Measurements from ENCODE around the gene SLC7A8. TPM values are rescaled to one million over a fixed set of nuclear protein-coding genes. Genes with fewer than 3 reads are reported as not detected.

The SLC7A8 gene
- total and polyA plus RNA-seq, 11 donors, result 7.3 to 34.1 (median 14.2) TPM

GRCh38 chr14:23114120-23114458, 69.4 kb downstream of the SLC7A8 start:
- ATAC-seq, result no peak
- 57 to 70% (median 63%) methylated on average over 4 to 5 of the region's 5 CpGs for WGBS, 4 donors
- TF ChIP-seq CTCF (IDR thresholded peaks at IDR 0.05) (no peak), POLR2A (IDR thresholded peaks at IDR 0.05) (no peak)

GRCh38 chr14:23113431-23114119, 69.9 kb downstream of the SLC7A8 start:
- Histone ChIP-seq H3K9me3 (no peaks in the 10 kb centered on the region), H3K27ac (peak overlapping the region in 1 of 12 donors; percentile 8), H3K36me3 (no peaks in the 10 kb centered on the region), H3K4me1 (peaks cover 0 to 23% (median 0%) of the 10 kb centered on the region in 12 donors), H3K4me3 (no peak overlapping the region), H3K27me3 (peaks cover 0 to 15% (median 0%) of the 10 kb centered on the region in 9 donors)
- 48 to 66% (median 51%) methylated on average over 8 to 10 of the region's 10 CpGs for WGBS, 4 donors
- ATAC-seq, result peak in 1 of 4 donors; percentile 16
- no peak for TF ChIP-seq CTCF (IDR thresholded peaks at IDR 0.05)
- no peak for TF ChIP-seq POLR2A (IDR thresholded peaks at IDR 0.05)
- DNase-seq, result no peak
- intact Hi-C loops (cut with DNase I), result loop anchor here in 2 of 10 donors (5.0 kb wide), 1 partner anchor 41 kb away; no protein-coding TSS in a partner anchor

More at GRCh38 chr14:23114120-23114458, 69.4 kb downstream of the SLC7A8 start:
- H3K9me3 ChIP-seq, result no peaks in the 10 kb centered on the region
- no peak for DNase-seq
- H3K4me3 ChIP-seq, result no peak overlapping the region
- intact Hi-C loops (cut with DNase I), result loop anchor here in 2 of 10 donors (5.0 kb wide), 1 partner anchor 42 kb away; no protein-coding TSS in a partner anchor
- H3K27ac ChIP-seq, result peak overlapping the region in 1 of 12 donors; percentile 8
- H3K27me3 ChIP-seq, result peaks cover 0 to 15% (median 0%) of the 10 kb centered on the region in 9 donors
- peaks cover 0 to 28% (median 0%) of the 10 kb centered on the region in 12 donors for H3K4me1 ChIP-seq
- H3K36me3 ChIP-seq, result no peaks in the 10 kb centered on the region

DNA sequence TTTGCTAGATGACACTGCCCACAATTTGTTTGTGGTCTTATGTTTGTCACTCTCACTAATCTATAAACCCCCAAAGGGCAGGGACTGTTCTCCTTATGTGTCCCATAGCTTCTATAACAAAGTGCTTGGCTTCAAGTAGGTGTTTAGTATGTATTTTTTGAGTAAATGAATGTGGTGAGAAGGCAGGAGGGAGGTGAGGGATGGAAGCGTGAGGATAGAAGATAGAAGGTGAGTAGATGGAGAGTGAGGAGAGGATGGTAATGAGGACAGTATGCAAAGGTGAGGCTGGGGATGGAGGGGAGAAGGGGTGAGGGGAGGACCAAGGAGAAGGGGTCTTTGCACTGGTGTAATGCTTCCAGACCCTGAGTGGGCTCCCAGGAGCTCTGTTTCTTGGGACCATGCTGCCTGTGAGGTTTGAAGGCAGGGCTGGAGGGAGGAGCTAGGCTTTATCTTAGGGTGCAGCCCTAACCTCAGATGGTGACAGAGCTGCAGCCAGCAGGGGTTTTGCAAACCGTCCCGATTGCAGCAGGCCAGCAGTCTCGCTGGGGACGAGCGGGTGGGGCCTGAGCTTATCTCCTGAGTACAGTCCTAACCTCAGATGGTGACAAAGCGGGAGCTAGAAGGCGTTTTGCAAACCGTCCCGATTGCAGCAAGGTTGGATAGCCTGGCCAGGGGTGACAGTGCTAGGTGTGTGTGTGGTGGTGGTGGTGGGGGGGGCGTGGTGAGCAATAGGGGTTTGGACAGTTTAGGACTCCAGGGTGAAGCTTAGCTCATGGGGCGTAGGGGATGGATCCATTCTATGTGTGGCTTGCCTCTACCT, 70.9 kb downstream of the SLC7A8 start:
- 50 to 62% (median 53%) methylated on average over 12 of the region's 12 CpGs for WGBS, 4 donors
- H3K9me3 ChIP-seq, result no peaks in the 10 kb centered on the region
- no peak for TF ChIP-seq CTCF (IDR thresholded peaks at IDR 0.05)
- TF ChIP-seq POLR2A (IDR thresholded peaks at IDR 0.05), result no peak
- H3K36me3 ChIP-seq, result no peaks in the 10 kb centered on the region
- H3K27ac ChIP-seq, result no peak overlapping the region
- H3K27me3 ChIP-seq, result peaks cover 0 to 15% (median 0%) of the 10 kb centered on the region in 9 donors
- ATAC-seq (peak in 1 of 4 donors; percentile 23), DNase-seq (no peak)
- intact Hi-C loops (cut with DNase I), result loop anchor here in 2 of 10 donors (5.0 kb wide), 1 partner anchor 40 kb away; no protein-coding TSS in a partner anchor
- H3K4me1 ChIP-seq, result peaks cover 0 to 22% (median 0%) of the 10 kb centered on the region in 12 donors
- no peak overlapping the region for H3K4me3 ChIP-seq

Data from heart left ventricle (tissue), 16 donors.